Prostate gland (tissue), 2 donors: Measurements from ENCODE around the gene E4F1. TPM values are rescaled to one million over a fixed set of nuclear protein-coding genes. Genes with fewer than 3 reads are reported as not detected.

ENCODE experiments used
- DNase-seq: peaks from one replicate; pipeline ENCODE4 v3.0.0-alpha.2; 2019; ENCODE audit warnings: low spot score
- H3K27ac ChIP-seq, 2 donors: fragments of 200-600 bp; sonication (generic); 2 replicates each; pipeline ENCODE4 v1.5.1; 2017 to 2019
- H3K27me3 ChIP-seq: fragments of 200-600 bp; sonication (generic); replicated peaks from 2 replicates; pipeline ENCODE4 v1.5.1; 2019; ENCODE audit not compliant: insufficient read depth
- H3K36me3 ChIP-seq, 2 donors: fragments of 200-600 bp; sonication (generic); 1 replicate in 1 of 2; 2 replicates in 1 of 2; pipeline versions ENCODE4 v1.5.1 to v1.8.1; 2017 to 2019
- H3K4me1 ChIP-seq: fragments of 200-600 bp; sonication (generic); replicated peaks from 2 replicates; pipeline ENCODE4 v1.5.1; 2019
- H3K4me3 ChIP-seq, 2 donors: fragments of 200-600 bp; sonication (generic); 2 replicates each; pipeline ENCODE4 v1.5.1; 2017 to 2019
- H3K9me3 ChIP-seq: fragments of 200-600 bp; sonication (generic); 2 replicates; pipeline ENCODE4 v1.5.1; 2017
- POLR2A ChIP-seq: fragments of 450-650 bp; IDR thresholded peaks from one replicate; pipeline ENCODE4 v1.6.1; 2016; ENCODE audit warnings: antibody characterized with exemption, mild to moderate bottlenecking
- POLR2AphosphoS5 ChIP-seq: sonication (generic); formaldehyde crosslinking; IDR thresholded peaks from one replicate; pipeline ENCODE4 v1.6.1; 2017; ENCODE audit warnings: antibody characterized with exemption
- WGBS: methylation state at CpG from one replicate; pipeline ENCODE4 v1.1.5; 2018; 5-methylcytosine and 5-hydroxymethylcytosine counted together
- intact Hi-C: fragments of 100-400 bp; cut with DNase I; formaldehyde crosslinking; loops from one replicate; pipeline ENCODE4 v1.14.2; 2022
- total RNA-seq, 2 donors: library from RNA; depleted of rRNA; stranded (reverse); fragments of >200 nt; gene quantifications; one replicate each; pipeline ENCODE4 v1.1.0, GENCODE V29; 2016
- TF ChIP-seq, protein P1 (sequence below), 4 experiments: fragments of 200-600 bp in 2 of 4; fragments of 450-650 bp in 2 of 4; sonication (generic) in 2 of 4; IDR thresholded peaks; 1 replicate in 3 of 4; 2 replicates in 1 of 4; pipeline ENCODE4 v1.5.1; 2016 to 2019; ENCODE audit warnings: antibody characterized with exemption in 4 of 4, mild to moderate bottlenecking in 2 of 4, moderate library complexity in 2 of 4

Gene E4F1
- total RNA-seq, 2 donors from 2014 or later = 38.7 to 69.1 TPM

- 94% methylated on average over 4 of the region's 4 CpGs for WGBS
Observed at GRCh38 chr16:2216330-2216729, 7.1 kb upstream of the E4F1 start.

GRCh38 chr16:2223942-2224486 lies 623 bp downstream of the E4F1 start:
- peaks cover 12% of the 10 kb centered on the region for H3K4me1 ChIP-seq
- TF ChIP-seq POLR2A (no peak), POLR2AphosphoS5 (peak; percentile 8)
- TF ChIP-seq, protein P1, sequence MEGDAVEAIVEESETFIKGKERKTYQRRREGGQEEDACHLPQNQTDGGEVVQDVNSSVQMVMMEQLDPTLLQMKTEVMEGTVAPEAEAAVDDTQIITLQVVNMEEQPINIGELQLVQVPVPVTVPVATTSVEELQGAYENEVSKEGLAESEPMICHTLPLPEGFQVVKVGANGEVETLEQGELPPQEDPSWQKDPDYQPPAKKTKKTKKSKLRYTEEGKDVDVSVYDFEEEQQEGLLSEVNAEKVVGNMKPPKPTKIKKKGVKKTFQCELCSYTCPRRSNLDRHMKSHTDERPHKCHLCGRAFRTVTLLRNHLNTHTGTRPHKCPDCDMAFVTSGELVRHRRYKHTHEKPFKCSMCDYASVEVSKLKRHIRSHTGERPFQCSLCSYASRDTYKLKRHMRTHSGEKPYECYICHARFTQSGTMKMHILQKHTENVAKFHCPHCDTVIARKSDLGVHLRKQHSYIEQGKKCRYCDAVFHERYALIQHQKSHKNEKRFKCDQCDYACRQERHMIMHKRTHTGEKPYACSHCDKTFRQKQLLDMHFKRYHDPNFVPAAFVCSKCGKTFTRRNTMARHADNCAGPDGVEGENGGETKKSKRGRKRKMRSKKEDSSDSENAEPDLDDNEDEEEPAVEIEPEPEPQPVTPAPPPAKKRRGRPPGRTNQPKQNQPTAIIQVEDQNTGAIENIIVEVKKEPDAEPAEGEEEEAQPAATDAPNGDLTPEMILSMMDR (IDR thresholded peaks at IDR 0.05) = peak in 2 of 4 experiments; percentile 30 to 47
- peak; percentile 42 for DNase-seq
- H3K27me3 ChIP-seq = no peaks in the 10 kb centered on the region
- 4% methylated on average over 22 of the region's 22 CpGs for WGBS
- peaks cover under 1 to 3% of the 10 kb centered on the region in 2 donors for H3K36me3 ChIP-seq
- peak overlapping the region; percentile 79 to 87 for H3K27ac ChIP-seq
- H3K9me3 ChIP-seq = no peaks in the 10 kb centered on the region
- intact Hi-C loops = no loop called here
- peak overlapping the region; percentile 68 to 79 for H3K4me3 ChIP-seq

More at GRCh38 chr16:2216330-2216729, 7.1 kb upstream of the E4F1 start:
- H3K9me3 ChIP-seq = no peaks in the 10 kb centered on the region
- DNase-seq = no peak
- H3K27ac ChIP-seq = no peak overlapping the region
- TF ChIP-seq POLR2AphosphoS5 = no peak
- TF ChIP-seq, protein P1 (IDR thresholded peaks at IDR 0.05) = no peak
- no peak for TF ChIP-seq POLR2A
- H3K4me1 ChIP-seq = peaks cover 19% of the 10 kb centered on the region
- no peak overlapping the region for H3K4me3 ChIP-seq
- intact Hi-C loops = no loop called here
- H3K36me3 ChIP-seq = no peaks in the 10 kb centered on the region
- H3K27me3 ChIP-seq = no peaks in the 10 kb centered on the region

DNA sequence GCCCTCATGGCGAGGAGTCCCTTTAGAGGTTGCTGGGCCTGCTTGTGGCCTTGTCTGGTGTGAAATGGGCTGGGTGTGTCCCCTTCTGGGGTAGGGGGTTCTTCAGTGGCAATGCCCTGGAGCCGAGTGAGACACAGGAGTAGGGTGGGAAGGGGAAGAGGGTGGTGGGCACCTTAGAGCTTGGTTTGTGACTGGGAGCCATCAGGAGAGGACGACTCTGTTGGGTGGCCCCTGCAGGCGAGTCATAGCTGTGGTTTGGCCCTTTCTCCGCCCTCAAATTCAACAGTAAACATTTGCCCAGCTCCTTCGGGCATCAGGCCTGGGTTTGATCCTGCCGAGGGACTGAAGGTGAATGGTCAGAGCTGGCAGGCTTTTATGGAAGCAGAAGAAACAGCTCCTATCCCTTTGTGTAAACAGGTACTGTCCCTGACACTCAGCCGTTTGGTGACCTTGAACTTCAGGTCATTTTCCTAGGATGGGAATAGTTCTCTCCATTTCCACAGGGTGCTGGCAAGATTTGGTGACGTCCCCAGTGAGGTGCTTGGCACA lies 2.9 kb downstream of the E4F1 start:
- Histone ChIP-seq H3K9me3 (no peaks in the 10 kb centered on the region), H3K4me1 (peaks cover 12% of the 10 kb centered on the region), H3K27ac (peak overlapping the region; percentile 32 to 50), H3K36me3 (peaks cover 8 to 13% of the 10 kb centered on the region in 2 donors), H3K4me3 (no peak overlapping the region), H3K27me3 (no peaks in the 10 kb centered on the region)
- 55% methylated on average over 9 of the region's 9 CpGs for WGBS
- no peak for DNase-seq
- intact Hi-C loops = no loop called here
- TF ChIP-seq, protein P1 (IDR thresholded peaks at IDR 0.05) = no peak
- no peak for TF ChIP-seq POLR2A
- peak; percentile 5 for TF ChIP-seq POLR2AphosphoS5

DNA sequence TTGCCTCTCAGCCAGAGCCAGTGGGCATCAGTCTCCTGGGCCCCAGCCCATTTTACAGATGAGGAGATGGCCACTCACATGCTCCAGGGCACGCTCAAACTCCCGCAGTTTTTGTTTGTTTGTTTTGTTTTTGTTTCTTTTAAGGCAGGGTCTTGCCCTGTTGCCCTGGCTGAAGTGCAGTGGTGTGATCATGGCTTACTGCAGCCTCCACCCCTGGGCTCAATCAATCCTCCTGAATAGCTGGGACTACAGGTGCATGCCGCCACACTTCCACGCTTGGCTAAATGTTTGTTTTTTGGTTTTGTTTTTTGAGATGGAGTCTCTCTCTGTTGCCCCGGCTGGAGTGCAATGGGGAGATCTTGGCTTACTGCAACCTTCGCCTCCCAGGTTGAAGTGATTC lies 3.5 kb downstream of the E4F1 start:
- intact Hi-C loops = no loop called here
- Histone ChIP-seq H3K4me1 (peaks cover 12% of the 10 kb centered on the region), H3K4me3 (no peak overlapping the region), H3K9me3 (no peaks in the 10 kb centered on the region), H3K36me3 (peaks cover 8 to 15% of the 10 kb centered on the region in 2 donors), H3K27me3 (no peaks in the 10 kb centered on the region), H3K27ac (no peak overlapping the region)
- DNase-seq = no peak
- whole genome bisulfite sequencing = 93% methylated on average over 6 of the region's 6 CpGs
- TF ChIP-seq POLR2AphosphoS5 = no peak
- no peak for TF ChIP-seq POLR2A
- TF ChIP-seq, protein P1 (IDR thresholded peaks at IDR 0.05) = no peak
